HEK293 (cell line): ENCODE data around the gene GREB1L.

ENCODE experiments used
- CTCF ChIA-PET: fragments of 350-600 bp; formaldehyde crosslinking; extraction: SDS; loops from one replicate; lab custom pipeline; 2021; ENCODE audit warnings: antibody characterized with exemption; lab: Yijun Ruan, JAX
- POLR2A ChIA-PET: fragments of 300-600 bp; formaldehyde crosslinking; extraction: SDS; loops from one replicate; lab custom pipeline; 2020; ENCODE audit warnings: antibody characterized with exemption, inconsistent platforms; lab: Yijun Ruan, JAX
- H3K27ac ChIP-seq: fragments of 200-500 bp; sonication (Bioruptor generic); 2 replicates; pipeline ENCODE4 v1.5.1; 2014; ENCODE audit warnings: low read depth, low read length, control low read depth, inconsistent platforms; ENCODE audit errors: extremely low read depth
- H3K36me3 ChIP-seq, 2 experiments: fragments of 200-500 bp in 1 of 2; sonication (Bioruptor generic) in 1 of 2; 1 replicate in 1 of 2; 2 replicates in 1 of 2; pipeline ENCODE4 v1.5.1; 2014 to 2017; ENCODE audit warnings: inconsistent platforms in 2 of 2, low read length in 2 of 2; ENCODE audit not compliant: control insufficient read depth in 2 of 2, insufficient read depth in 1 of 2
- H3K4me1 ChIP-seq: fragments of 200-500 bp; sonication (Bioruptor generic); 2 replicates; pipeline ENCODE4 v1.5.1; 2014; ENCODE audit warnings: mild to moderate bottlenecking, low read length, inconsistent platforms; ENCODE audit not compliant: control insufficient read depth, insufficient read depth
- H3K4me3 ChIP-seq: 2 replicates; pipeline ENCODE4 v1.5.1; 2011; ENCODE audit warnings: low read depth, mild to moderate bottlenecking, control low read depth, low read length, moderate library complexity
- H3K9me3 ChIP-seq: fragments of 200-500 bp; sonication (Bioruptor generic); 2 replicates; pipeline ENCODE4 v1.5.1; 2014; ENCODE audit warnings: low read depth, low read length, inconsistent platforms; ENCODE audit not compliant: control insufficient read depth, insufficient read depth
- BCL11A ChIP-seq: fragments of 450-650 bp; formaldehyde crosslinking; IDR thresholded peaks from 2 replicates; pipeline ENCODE4 v1.5.1; 2016; ENCODE audit warnings: low read depth, missing biosample characterization, missing genetic modification characterization
- GLIS2 ChIP-seq: fragments of 450-650 bp; formaldehyde crosslinking; IDR thresholded peaks from 2 replicates; pipeline ENCODE4 v1.5.1; 2016; ENCODE audit warnings: missing biosample characterization, missing genetic modification characterization
- HOXD13 ChIP-seq: sonication (generic); formaldehyde crosslinking; IDR thresholded peaks from 2 replicates; pipeline ENCODE4 v1.8.0; 2022; ENCODE audit warnings: missing genetic modification reagents, borderline replicate concordance
- OSR2 ChIP-seq: fragments of 450-650 bp; formaldehyde crosslinking; IDR thresholded peaks from 2 replicates; pipeline ENCODE4 v1.5.1; 2016; ENCODE audit warnings: missing biosample characterization, missing genetic modification characterization
- SALL2 ChIP-seq: fragments of 450-650 bp; formaldehyde crosslinking; IDR thresholded peaks from 2 replicates; pipeline ENCODE4 v1.5.0; 2017; ENCODE audit warnings: missing biosample characterization, mild to moderate bottlenecking, missing genetic modification characterization, borderline replicate concordance
- SCRT2 ChIP-seq: fragments of 450-650 bp; formaldehyde crosslinking; IDR thresholded peaks from 2 replicates; pipeline ENCODE4 v1.5.1; 2016; ENCODE audit warnings: missing biosample characterization, missing genetic modification characterization
- TCF7L2 ChIP-seq: IDR thresholded peaks from 2 replicates; pipeline ENCODE4 v1.6.1; 2011; ENCODE audit warnings: low read depth, mild to moderate bottlenecking, inconsistent platforms, low read length, moderate library complexity, borderline replicate concordance
- ZBTB17 ChIP-seq: fragments of 450-650 bp; formaldehyde crosslinking; IDR thresholded peaks from 2 replicates; pipeline ENCODE4 v1.5.1; 2016; ENCODE audit warnings: missing biosample characterization, missing genetic modification characterization
- ZNF114 ChIP-seq: fragments of 450-650 bp; formaldehyde crosslinking; IDR thresholded peaks from 2 replicates; pipeline ENCODE4 v1.5.0; 2017; ENCODE audit warnings: missing biosample characterization, missing genetic modification characterization
- ZNF16 ChIP-seq: fragments of 450-650 bp; formaldehyde crosslinking; IDR thresholded peaks from 2 replicates; pipeline ENCODE4 v1.5.1; 2016; ENCODE audit warnings: low read depth, missing biosample characterization, missing genetic modification characterization
- ZNF174 ChIP-seq: fragments of 450-650 bp; formaldehyde crosslinking; IDR thresholded peaks from 2 replicates; pipeline ENCODE4 v1.5.0; 2017; ENCODE audit warnings: missing biosample characterization, mild to moderate bottlenecking, missing genetic modification characterization
- ZNF2 ChIP-seq: fragments of 450-650 bp; formaldehyde crosslinking; IDR thresholded peaks from 2 replicates; pipeline ENCODE4 v1.5.1; 2016; ENCODE audit warnings: missing biosample characterization, missing genetic modification characterization
- ZNF214 ChIP-seq: fragments of 450-650 bp; formaldehyde crosslinking; IDR thresholded peaks from 2 replicates; pipeline ENCODE4 v1.5.1; 2017; ENCODE audit warnings: missing biosample characterization, mild to moderate bottlenecking, missing genetic modification characterization, borderline replicate concordance
- ZNF223 ChIP-seq: fragments of 450-650 bp; formaldehyde crosslinking; IDR thresholded peaks from 2 replicates; pipeline ENCODE4 v1.5.1; 2016; ENCODE audit warnings: missing biosample characterization, missing genetic modification characterization
- ZNF350 ChIP-seq: fragments of 450-650 bp; formaldehyde crosslinking; IDR thresholded peaks from 2 replicates; pipeline ENCODE4 v1.5.0; 2017; ENCODE audit warnings: missing biosample characterization, mild to moderate bottlenecking, missing genetic modification characterization
- ZNF354C ChIP-seq: fragments of 450-650 bp; formaldehyde crosslinking; IDR thresholded peaks from 2 replicates; pipeline ENCODE4 v1.5.1; 2016; ENCODE audit warnings: missing biosample characterization, missing genetic modification characterization, low read depth, borderline replicate concordance
- ZNF426 ChIP-seq: fragments of 450-650 bp; formaldehyde crosslinking; IDR thresholded peaks from 2 replicates; pipeline ENCODE4 v1.5.1; 2017; ENCODE audit warnings: missing biosample characterization, missing genetic modification characterization, mild to moderate bottlenecking, inconsistent platforms, moderate library complexity
- ZNF473 ChIP-seq: fragments of 450-650 bp; formaldehyde crosslinking; IDR thresholded peaks from 2 replicates; pipeline ENCODE4 v1.5.1; 2017; ENCODE audit warnings: missing biosample characterization, missing genetic modification characterization
- ZNF785 ChIP-seq: fragments of 450-650 bp; formaldehyde crosslinking; IDR thresholded peaks from 2 replicates; pipeline ENCODE4 v1.5.1; 2016; ENCODE audit warnings: missing biosample characterization, missing genetic modification characterization
- ZNF791 ChIP-seq: fragments of 450-650 bp; formaldehyde crosslinking; IDR thresholded peaks from 2 replicates; pipeline ENCODE4 v1.5.1; 2016; ENCODE audit warnings: missing biosample characterization, missing genetic modification characterization
- ZNF830 ChIP-seq: fragments of 450-650 bp; IDR thresholded peaks from 2 replicates; pipeline ENCODE4 v1.5.0; 2018; ENCODE audit warnings: missing biosample characterization, missing genetic modification characterization, low read depth, mild to moderate bottlenecking, moderate library complexity
- ZXDB ChIP-seq: fragments of 450-650 bp; formaldehyde crosslinking; IDR thresholded peaks from 2 replicates; pipeline ENCODE4 v1.5.1; 2016; ENCODE audit warnings: missing biosample characterization, missing genetic modification characterization
- TF ChIP-seq, protein P1 (sequence below): fragments of 450-650 bp; formaldehyde crosslinking; IDR thresholded peaks from 2 replicates; pipeline ENCODE4 v1.5.1; 2017; ENCODE audit warnings: missing biosample characterization, missing genetic modification characterization
- TF ChIP-seq, protein P2 (sequence below): fragments of 450-650 bp; formaldehyde crosslinking; IDR thresholded peaks from 2 replicates; pipeline ENCODE4 v1.5.1; 2016; ENCODE audit warnings: missing biosample characterization, missing genetic modification characterization
- TF ChIP-seq, protein P3 (sequence below): fragments of 450-650 bp; formaldehyde crosslinking; IDR thresholded peaks from 2 replicates; pipeline ENCODE4 v1.5.1; 2016; ENCODE audit warnings: missing biosample characterization, missing genetic modification characterization, borderline replicate concordance
- TF ChIP-seq, protein P4 (sequence below): fragments of 450-650 bp; formaldehyde crosslinking; IDR thresholded peaks from 2 replicates; pipeline ENCODE4 v1.5.1; 2016; ENCODE audit warnings: missing biosample characterization, missing genetic modification characterization

The GREB1L gene

DNA sequence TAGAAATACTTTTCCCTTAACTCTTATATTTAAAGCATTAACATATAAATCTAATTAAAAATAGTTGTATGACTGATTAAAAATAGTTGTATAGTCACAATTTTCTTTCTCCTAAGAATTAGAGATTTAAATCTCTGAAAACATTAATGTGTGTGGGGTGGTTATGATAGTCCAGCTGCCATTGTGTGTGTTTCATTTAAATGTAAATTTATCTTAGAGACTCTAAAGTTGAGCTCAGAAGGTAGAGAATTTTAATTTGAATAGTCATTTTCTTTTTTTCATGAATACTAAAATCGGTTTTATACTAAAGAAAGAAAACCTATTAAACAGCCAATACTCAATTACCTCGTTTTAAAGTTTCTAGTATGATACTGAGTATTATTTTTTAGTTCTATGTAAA, 18.6 kb downstream of the GREB1L start (continued):
- TF ChIP-seq, protein P1, sequence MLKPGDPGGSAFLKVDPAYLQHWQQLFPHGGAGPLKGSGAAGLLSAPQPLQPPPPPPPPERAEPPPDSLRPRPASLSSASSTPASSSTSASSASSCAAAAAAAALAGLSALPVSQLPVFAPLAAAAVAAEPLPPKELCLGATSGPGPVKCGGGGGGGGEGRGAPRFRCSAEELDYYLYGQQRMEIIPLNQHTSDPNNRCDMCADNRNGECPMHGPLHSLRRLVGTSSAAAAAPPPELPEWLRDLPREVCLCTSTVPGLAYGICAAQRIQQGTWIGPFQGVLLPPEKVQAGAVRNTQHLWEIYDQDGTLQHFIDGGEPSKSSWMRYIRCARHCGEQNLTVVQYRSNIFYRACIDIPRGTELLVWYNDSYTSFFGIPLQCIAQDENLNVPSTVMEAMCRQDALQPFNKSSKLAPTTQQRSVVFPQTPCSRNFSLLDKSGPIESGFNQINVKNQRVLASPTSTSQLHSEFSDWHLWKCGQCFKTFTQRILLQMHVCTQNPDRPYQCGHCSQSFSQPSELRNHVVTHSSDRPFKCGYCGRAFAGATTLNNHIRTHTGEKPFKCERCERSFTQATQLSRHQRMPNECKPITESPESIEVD (tag by site-specific recombination), result no peak
- TF ChIP-seq, protein P2, sequence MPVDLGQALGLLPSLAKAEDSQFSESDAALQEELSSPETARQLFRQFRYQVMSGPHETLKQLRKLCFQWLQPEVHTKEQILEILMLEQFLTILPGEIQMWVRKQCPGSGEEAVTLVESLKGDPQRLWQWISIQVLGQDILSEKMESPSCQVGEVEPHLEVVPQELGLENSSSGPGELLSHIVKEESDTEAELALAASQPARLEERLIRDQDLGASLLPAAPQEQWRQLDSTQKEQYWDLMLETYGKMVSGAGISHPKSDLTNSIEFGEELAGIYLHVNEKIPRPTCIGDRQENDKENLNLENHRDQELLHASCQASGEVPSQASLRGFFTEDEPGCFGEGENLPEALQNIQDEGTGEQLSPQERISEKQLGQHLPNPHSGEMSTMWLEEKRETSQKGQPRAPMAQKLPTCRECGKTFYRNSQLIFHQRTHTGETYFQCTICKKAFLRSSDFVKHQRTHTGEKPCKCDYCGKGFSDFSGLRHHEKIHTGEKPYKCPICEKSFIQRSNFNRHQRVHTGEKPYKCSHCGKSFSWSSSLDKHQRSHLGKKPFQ, result no peak
- TF ChIP-seq, protein P3, sequence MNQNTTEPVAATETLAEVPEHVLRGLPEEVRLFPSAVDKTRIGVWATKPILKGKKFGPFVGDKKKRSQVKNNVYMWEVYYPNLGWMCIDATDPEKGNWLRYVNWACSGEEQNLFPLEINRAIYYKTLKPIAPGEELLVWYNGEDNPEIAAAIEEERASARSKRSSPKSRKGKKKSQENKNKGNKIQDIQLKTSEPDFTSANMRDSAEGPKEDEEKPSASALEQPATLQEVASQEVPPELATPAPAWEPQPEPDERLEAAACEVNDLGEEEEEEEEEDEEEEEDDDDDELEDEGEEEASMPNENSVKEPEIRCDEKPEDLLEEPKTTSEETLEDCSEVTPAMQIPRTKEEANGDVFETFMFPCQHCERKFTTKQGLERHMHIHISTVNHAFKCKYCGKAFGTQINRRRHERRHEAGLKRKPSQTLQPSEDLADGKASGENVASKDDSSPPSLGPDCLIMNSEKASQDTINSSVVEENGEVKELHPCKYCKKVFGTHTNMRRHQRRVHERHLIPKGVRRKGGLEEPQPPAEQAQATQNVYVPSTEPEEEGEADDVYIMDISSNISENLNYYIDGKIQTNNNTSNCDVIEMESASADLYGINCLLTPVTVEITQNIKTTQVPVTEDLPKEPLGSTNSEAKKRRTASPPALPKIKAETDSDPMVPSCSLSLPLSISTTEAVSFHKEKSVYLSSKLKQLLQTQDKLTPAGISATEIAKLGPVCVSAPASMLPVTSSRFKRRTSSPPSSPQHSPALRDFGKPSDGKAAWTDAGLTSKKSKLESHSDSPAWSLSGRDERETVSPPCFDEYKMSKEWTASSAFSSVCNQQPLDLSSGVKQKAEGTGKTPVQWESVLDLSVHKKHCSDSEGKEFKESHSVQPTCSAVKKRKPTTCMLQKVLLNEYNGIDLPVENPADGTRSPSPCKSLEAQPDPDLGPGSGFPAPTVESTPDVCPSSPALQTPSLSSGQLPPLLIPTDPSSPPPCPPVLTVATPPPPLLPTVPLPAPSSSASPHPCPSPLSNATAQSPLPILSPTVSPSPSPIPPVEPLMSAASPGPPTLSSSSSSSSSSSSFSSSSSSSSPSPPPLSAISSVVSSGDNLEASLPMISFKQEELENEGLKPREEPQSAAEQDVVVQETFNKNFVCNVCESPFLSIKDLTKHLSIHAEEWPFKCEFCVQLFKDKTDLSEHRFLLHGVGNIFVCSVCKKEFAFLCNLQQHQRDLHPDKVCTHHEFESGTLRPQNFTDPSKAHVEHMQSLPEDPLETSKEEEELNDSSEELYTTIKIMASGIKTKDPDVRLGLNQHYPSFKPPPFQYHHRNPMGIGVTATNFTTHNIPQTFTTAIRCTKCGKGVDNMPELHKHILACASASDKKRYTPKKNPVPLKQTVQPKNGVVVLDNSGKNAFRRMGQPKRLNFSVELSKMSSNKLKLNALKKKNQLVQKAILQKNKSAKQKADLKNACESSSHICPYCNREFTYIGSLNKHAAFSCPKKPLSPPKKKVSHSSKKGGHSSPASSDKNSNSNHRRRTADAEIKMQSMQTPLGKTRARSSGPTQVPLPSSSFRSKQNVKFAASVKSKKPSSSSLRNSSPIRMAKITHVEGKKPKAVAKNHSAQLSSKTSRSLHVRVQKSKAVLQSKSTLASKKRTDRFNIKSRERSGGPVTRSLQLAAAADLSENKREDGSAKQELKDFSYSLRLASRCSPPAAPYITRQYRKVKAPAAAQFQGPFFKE (tag by site-specific recombination), result no peak
- TF ChIP-seq ZNF785, result no peak
- no peak for TF ChIP-seq BCL11A (tag by site-specific recombination)
- TF ChIP-seq, all 188 proteins: peak for 0

GRCh38 chr18:21261352-21261751, 19.3 kb downstream of the GREB1L start:
- Histone ChIP-seq H3K36me3 (no peaks in the 10 kb centered on the region), H3K4me3 (no peak overlapping the region), H3K4me1 (peaks cover 40% of the 10 kb centered on the region), H3K9me3 (no peaks in the 10 kb centered on the region), H3K27ac (no peak overlapping the region)
- CTCF ChIA-PET, result no interaction called here
- POLR2A ChIA-PET, result no interaction called here
- TF ChIP-seq ZNF791 (no peak), ZNF830 (no peak), BCL11A (tag by site-specific recombination) (no peak), ZNF426 (tag by site-specific recombination) (no peak), ZNF223 (tag by site-specific recombination) (no peak), ZNF473 (tag by site-specific recombination) (no peak), SALL2 (tag by site-specific recombination) (no peak), SCRT2 (tag by site-specific recombination) (no peak), ZNF214 (no peak), GLIS2 (tag by site-specific recombination) (no peak), OSR2 (tag by site-specific recombination) (peak; percentile 54; the same call in 1 of the 2 replicates), HOXD13 (no peak), ZNF174 (no peak), ZNF2 (tag by site-specific recombination) (no peak), ZNF350 (no peak), ZXDB (tag by site-specific recombination) (no peak), ZNF354C (tag by site-specific recombination) (no peak), ZBTB17 (tag by site-specific recombination) (no peak), TCF7L2 (peak; percentile 43; the same call in 1 of the 2 replicates), ZNF114 (no peak), ZNF16 (tag by site-specific recombination) (no peak)
- TF ChIP-seq, protein P4, sequence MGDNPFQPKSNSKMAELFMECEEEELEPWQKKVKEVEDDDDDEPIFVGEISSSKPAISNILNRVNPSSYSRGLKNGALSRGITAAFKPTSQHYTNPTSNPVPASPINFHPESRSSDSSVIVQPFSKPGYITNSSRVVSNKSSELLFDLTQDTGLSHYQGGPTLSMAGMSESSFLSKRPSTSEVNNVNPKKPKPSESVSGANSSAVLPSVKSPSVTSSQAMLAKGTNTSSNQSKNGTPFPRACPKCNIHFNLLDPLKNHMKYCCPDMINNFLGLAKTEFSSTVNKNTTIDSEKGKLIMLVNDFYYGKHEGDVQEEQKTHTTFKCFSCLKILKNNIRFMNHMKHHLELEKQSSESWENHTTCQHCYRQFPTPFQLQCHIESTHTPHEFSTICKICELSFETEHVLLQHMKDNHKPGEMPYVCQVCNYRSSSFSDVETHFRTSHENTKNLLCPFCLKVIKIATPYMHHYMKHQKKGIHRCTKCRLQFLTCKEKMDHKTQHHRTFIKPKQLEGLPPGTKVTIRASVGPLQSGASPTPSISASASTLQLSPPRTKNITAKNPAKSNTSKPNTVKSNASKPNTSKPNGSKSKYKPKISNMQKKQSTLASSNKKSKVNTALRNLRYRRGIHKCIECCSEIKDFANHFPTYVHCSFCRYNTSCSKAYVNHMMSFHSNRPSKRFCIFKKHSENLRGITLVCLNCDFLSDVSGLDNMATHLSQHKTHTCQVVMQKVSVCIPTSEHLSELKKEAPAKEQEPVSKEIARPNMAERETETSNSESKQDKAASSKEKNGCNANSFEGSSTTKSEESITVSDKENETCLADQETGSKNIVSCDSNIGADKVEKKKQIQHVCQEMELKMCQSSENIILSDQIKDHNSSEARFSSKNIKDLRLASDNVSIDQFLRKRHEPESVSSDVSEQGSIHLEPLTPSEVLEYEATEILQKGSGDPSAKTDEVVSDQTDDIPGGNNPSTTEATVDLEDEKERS, result no peak
